ENCODE measurements around the gene ZNF469.
"Not testable (repeated sequence)": the region's sequence is repeated elsewhere in the genome, so short reads cannot be mapped to it uniquely, and the experiment has no call there.

The ZNF469 gene

GRCh38 chr16:88395669-88396584 lies 13.2 kb downstream of the ZNF469 start:
- DNase-seq = no peak

DNA sequence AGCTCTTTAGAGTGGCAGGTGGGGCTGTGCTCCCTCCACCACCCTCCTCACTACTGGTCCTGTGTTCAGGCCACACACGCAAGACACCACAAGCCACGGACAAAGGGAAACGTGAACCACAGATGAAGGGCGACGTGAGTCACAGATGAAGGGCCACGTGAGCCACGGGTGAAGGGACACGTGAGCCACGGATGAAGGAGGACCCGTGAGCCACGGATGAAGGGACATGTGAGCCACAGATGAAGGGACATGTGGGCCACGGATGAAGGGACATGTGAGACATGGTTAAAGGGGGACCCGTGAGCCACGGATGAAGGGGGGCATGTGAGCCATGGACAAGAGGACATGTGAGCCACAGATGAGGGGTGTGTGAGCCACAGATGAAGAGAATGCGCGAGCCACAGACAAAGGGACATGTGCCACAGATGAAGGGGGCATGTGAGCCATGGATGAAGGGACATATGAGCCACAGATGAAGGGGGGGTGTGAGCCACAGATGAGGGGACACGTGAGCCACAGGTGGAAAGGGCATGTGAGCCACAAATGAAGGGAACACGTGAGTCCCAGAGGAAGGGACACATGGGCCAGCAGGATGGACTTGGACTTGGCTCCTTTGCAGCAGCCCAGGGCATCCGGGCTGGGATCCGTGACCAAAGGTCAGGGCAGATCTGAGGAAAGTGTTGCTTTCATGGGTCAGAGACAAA lies 15.6 kb downstream of the ZNF469 start:
- DNase-seq = no peak

DNA sequence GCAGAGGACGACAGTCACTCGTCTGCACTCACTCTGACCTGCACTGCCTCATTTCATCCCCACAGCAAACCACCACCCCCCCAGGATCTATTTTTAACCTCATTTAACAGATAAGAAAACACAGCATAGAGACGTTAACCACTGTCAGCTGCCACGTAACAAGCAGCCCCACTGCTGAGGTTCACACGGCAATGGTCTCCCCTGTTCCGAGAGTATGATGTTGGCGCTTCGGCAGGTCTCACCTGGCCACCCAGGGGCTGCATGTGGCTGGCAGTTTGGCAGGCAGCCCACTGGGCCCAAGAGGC lies 16.1 kb downstream of the ZNF469 start:
- DNase-seq = no peak

DNA sequence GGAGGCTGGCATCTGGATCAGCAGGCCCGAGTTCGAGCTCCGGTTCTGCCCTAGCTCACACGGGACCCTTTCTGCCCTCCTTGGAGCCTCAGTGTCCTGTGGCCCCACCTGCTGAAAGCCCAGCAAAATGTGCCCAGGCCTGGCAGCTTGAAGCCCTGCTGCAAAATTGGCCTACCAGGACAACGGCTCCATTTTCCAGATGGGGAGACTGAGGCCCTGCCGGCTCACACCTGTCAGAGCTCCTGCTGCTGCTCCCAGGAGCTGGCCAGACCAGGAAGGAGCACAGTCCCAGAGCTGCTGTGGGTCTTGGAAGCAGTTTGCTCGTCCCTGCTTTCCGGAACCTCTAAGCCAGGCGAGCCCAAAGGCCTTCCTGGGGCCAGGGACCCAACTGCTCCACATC lies 17.4 kb downstream of the ZNF469 start:
- DNase-seq = no peak

DNA sequence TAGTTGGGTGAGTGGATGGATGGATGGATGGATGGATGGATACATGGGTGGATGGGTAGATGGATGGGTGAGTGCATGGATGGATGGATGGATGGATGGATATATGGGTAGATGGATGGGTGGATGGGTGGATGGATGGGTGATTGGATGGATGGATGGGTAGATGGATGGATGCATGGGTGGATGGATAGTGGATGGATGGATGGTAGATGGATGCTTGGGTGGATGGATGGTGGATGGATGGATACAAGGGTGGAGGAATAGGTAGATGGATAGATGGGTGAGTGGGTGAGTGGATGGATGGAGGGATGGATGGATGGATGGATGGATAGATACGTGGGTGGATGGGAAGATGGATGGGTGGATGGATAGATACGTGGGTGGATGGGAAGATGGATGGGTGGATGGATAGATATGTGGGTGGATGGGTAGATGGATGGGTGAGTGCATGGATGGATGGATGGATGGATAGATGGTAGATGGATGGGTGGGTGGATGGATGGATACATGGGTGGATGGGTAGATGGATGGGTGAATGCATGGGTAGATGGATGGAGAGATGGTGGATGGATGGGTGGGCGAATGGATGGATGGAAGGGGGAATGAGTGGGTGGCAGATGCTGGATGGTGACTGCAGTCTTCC lies 19.0 kb downstream of the ZNF469 start:
- DNase-seq = no peak

DNA sequence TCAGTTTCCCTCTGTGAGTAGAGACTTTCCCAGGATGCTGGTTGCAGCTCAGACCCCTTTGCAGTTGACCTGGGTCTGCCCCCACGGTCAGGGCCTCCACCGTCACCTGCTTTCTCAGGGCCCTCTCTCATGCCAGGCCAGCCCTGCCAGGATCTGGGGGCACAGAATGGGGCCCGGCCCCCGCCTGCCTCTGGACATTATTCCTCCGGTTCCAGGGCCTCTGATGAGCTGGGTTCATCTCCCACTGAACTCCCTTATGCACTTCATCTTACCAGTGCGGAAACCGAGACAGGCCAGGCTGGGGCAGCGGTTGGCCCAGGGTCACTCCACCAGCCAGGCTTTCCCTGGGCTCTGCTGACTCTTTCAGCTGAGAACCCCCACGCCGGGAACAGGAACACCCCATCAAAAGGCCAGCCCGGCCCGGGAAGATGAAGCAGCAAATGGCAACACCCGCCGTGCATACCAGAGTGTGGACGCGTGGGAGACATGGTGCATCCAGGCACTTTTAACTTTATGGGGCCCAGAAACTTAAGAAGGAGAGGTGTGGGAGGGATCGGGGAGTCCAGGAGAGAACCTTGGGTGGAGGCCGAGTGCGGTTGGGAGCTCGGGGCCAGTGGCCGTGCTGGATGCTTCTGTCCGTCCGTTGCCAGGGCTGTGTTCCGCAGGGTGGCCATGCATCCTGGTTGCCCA lies 19.9 kb downstream of the ZNF469 start:
- DNase-seq = no peak

GRCh38 chr16:88403794-88404581 lies 21.2 kb downstream of the ZNF469 start:
- no peak for DNase-seq

GRCh38 chr16:88404769-88405168 lies 22.0 kb downstream of the ZNF469 start:
- no peak for DNase-seq

DNA sequence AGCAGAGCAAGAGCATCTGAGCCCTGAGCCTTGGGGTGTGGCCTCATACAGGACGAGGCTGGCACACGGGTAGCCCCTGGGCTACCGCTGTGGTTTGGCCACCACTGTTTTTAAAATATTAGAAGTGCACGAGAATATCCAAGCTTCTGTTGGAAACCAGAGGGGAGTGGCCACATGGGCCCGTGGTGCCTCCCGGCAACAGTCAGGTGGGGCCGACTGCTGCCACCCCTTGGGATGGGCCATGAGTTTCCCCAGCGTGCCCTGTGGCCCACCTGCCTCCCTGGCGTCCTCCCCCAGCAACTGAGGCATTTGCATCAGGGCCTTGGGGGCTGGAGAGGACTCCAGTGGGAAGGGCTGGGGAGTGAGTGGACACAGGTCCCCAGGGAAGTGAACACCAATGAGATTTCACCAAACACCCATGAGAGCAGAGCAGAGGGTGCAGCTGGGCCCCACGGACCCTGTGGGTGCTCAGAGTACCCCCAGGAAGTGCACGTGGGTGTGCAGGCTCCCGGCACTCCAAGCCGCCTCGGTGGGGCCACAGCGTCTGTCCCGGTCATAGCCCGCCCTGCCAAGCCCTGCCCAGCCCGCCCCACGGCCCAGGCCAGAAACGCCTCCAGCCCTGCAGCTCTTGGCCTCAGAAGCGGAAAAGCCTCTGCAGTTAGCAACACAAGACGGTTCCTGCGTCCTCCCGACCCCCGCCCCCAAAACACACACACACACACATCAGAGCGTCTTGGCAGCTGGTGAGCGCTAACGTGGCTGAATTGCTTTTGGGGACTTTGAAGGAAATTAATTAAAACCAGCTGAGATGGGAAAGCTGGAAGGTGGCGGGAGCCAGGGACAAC lies 22.7 kb downstream of the ZNF469 start:
- DNase-seq = no peak

GRCh38 chr16:88406096-88407041 lies 23.6 kb downstream of the ZNF469 start:
- peak; percentile 95 for DNase-seq

DNA sequence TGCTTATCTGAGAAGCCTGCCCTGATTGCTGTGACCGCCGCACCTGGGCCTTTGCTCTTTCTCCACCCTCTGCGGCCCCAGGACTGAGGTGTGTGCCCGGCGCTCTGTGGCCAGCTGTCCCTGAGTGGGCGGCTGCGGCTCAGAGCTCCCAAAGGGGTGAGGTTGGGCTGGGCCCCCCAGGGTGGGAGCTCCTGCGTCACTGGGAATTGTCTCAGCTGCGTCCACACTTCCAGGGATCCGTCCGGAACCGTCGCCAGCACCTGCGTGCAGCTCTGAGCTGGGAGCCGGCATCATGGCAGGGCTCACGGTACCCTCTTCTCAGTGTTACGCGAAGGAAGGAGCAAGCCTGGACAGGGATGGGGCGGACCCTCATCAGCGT lies 24.3 kb downstream of the ZNF469 start:
- no peak for DNase-seq

DNA sequence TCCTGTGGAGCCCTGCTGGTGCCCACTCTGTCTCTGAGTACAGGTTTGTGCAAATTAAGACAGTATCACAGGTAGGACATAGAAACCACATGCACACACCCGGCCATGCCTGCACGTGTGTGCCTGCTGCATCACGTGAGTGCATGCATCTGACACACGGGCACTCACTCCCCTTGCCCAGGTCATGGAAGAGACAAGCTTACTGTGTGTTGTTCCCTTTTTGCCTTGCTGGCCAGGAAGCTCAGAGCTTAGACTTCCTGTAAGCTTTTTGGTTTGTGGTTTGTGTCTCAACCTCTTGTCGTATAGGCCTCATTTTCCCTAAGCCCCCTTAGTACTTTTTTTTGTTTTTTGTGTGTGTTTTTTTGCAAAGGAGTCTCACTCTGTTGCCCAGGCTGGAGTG lies 25.0 kb downstream of the ZNF469 start:
- DNase-seq = no peak

- DNase-seq = no peak
Observed at GRCh38 chr16:88408561-88409142, 25.9 kb downstream of the ZNF469 start.

GRCh38 chr16:88409296-88410065 lies 26.7 kb downstream of the ZNF469 start:
- no peak for DNase-seq

GRCh38 chr16:88410297-88410968 lies 27.7 kb downstream of the ZNF469 start:
- not testable (repeated sequence) for DNase-seq

- DNase-seq = no peak
Observed at GRCh38 chr16:88411951-88412576, 29.3 kb downstream of the ZNF469 start.

- DNase-seq = no peak
Observed at GRCh38 chr16:88412766-88413165, 30.0 kb downstream of the ZNF469 start.

- DNase-seq = no peak
Observed at GRCh38 chr16:88413231-88413630, 30.5 kb downstream of the ZNF469 start.

All from 8988T (cell line).